Subcutaneous abdominal adipose tissue (tissue), 5 donors: Measurements from ENCODE around the gene OR13F1.

Source experiments
- H3K27ac ChIP-seq: one replicate; pipeline ENCODE4 v1.7.0; 2013; ENCODE audit warnings: low read depth, mild to moderate bottlenecking, inconsistent platforms, low read length, moderate library complexity
- H3K27me3 ChIP-seq, 5 donors: one replicate each; pipeline ENCODE4 v1.7.0; 2013; ENCODE audit warnings: low read length in 5 of 5, inconsistent platforms in 1 of 5; ENCODE audit not compliant: control insufficient read depth in 5 of 5, insufficient read depth in 4 of 5
- H3K36me3 ChIP-seq, 5 donors: one replicate each; pipeline ENCODE4 v1.7.0; 2013; ENCODE audit warnings: low read length in 5 of 5; ENCODE audit not compliant: control insufficient read depth in 5 of 5, insufficient read depth in 5 of 5
- H3K4me1 ChIP-seq, 5 donors: one replicate each; pipeline ENCODE4 v1.7.0; 2013; ENCODE audit warnings: low read length in 5 of 5, mild to moderate bottlenecking in 3 of 5, moderate library complexity in 1 of 5; ENCODE audit not compliant: control insufficient read depth in 5 of 5, insufficient read depth in 5 of 5
- H3K4me3 ChIP-seq, 5 donors: one replicate each; pipeline ENCODE4 v1.7.0; 2013; ENCODE audit warnings: low read length in 5 of 5, low read depth in 1 of 5
- H3K9ac ChIP-seq, 5 donors: one replicate each; pipeline ENCODE4 v1.7.0; 2013; ENCODE audit warnings: low read length in 5 of 5, mild to moderate bottlenecking in 4 of 5, moderate library complexity in 3 of 5
- H3K9me3 ChIP-seq, 5 donors: one replicate each; pipeline ENCODE4 v1.7.0; 2013; ENCODE audit warnings: low read length in 5 of 5; ENCODE audit not compliant: control insufficient read depth in 5 of 5
- donor health status: healthy.
- donor health status: healthy.
- donor health status: healthy.
- donor health status: healthy.
- donor health status: healthy.

The OR13F1 gene, protein sequence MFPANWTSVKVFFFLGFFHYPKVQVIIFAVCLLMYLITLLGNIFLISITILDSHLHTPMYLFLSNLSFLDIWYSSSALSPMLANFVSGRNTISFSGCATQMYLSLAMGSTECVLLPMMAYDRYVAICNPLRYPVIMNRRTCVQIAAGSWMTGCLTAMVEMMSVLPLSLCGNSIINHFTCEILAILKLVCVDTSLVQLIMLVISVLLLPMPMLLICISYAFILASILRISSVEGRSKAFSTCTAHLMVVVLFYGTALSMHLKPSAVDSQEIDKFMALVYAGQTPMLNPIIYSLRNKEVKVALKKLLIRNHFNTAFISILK

DNA sequence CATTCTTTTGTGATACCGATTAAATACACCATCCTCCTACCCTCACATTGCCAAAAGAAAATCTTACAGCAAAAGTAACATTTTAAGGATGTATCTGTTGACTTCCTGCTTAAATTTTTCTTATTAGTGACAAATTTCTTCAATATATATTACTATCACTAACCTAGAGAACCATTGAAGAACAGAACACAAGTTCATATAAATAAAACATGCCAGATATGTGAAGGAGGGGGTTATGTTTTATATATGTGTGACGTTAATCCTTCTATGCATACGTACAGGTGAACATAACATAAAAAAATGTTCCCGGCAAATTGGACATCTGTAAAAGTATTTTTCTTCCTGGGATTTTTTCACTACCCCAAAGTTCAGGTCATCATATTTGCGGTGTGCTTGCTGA is at the start of gene OR13F1:
OR13F1 (plus strand) TSS at position 301 of the 400 bp plus-strand sequence; CDS start at position 301, 0 bp downstream.
- no peak within 1 kb of the TSS for H3K27ac ChIP-seq
- no peak within 1 kb of the TSS for H3K9ac ChIP-seq
- H3K4me3 ChIP-seq = no peak within 1 kb of the TSS
- no peaks in the 10 kb centered on the region for H3K9me3 ChIP-seq
- H3K4me1 ChIP-seq = no peaks in the 10 kb centered on the region
- H3K27me3 ChIP-seq = no peaks in the 10 kb centered on the region
- H3K36me3 ChIP-seq = no peaks in the 10 kb centered on the region

DNA sequence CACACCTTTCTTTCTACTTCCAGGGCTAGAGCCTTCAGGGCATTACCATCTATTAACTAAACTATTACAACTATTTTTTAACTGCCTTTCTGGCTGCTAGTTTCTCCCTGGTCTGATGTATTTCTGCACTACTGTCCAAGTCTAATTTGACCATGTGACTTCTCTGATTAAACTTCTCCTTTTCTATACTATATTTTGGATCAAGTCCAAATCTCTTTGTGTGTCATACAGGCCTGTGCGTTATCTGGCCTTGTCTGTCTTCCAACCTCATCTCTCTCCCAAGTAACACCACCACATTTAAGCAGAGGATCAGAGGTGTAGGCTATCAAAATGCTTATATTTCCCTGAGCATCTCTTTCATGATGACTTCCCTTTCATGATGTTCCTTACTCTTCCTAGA is 47.2 kb upstream of the OR13F1 start:
- H3K4me3 ChIP-seq = no peak overlapping the region
- H3K9ac ChIP-seq = no peak overlapping the region
- no peaks in the 10 kb centered on the region for H3K4me1 ChIP-seq
- no peaks in the 10 kb centered on the region for H3K36me3 ChIP-seq
- no peaks in the 10 kb centered on the region for H3K27me3 ChIP-seq
- no peaks in the 10 kb centered on the region for H3K9me3 ChIP-seq
- H3K27ac ChIP-seq = no peak overlapping the region

DNA sequence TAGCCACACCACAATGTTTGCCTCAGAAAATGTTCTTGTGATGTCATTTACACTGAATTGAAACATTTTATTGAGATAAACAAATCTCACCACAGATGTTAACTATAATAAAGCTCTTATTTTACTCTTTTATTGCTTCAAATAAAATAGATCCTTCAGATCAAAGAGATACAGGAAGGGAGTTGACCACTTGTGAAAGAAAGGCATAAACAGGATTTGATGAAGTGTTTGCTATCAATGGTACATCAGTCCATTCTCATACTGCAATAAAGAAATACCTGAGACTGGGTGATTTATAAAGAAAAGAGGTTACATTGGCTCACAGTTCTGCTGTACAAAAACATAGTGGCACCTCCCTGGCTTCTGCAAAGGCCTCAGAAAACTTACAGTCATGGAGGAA is 40.2 kb upstream of the OR13F1 start:
- peaks cover 0 to 14% (median 5%) of the 10 kb centered on the region in 5 donors for H3K9me3 ChIP-seq
- H3K36me3 ChIP-seq = no peaks in the 10 kb centered on the region
- no peak overlapping the region for H3K9ac ChIP-seq
- no peaks in the 10 kb centered on the region for H3K27me3 ChIP-seq
- H3K4me3 ChIP-seq = no peak overlapping the region
- no peak overlapping the region for H3K27ac ChIP-seq
- no peaks in the 10 kb centered on the region for H3K4me1 ChIP-seq

DNA sequence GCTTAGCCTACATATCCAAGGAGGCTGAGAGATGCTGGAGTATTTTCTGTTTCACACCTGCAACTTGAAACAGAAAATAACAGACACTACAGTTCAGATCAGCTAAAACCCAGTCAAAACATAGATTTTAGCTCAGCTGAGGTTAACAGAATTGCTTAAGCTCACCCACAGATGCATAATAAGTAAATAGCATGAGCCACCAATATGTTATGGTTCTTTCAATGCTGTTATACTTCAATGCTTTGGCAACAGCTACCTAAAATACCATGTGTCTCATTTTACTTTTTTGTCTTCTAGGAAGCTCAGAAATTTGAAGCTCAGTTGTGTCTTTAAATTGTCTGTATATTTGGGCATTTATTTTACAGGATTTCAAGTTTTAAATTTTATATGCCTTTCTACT is 35.8 kb upstream of the OR13F1 start:
- no peak overlapping the region for H3K27ac ChIP-seq
- no peak overlapping the region for H3K9ac ChIP-seq
- H3K4me3 ChIP-seq = no peak overlapping the region
- peaks cover 0 to 14% (median 5%) of the 10 kb centered on the region in 5 donors for H3K9me3 ChIP-seq
- H3K27me3 ChIP-seq = no peaks in the 10 kb centered on the region
- no peaks in the 10 kb centered on the region for H3K4me1 ChIP-seq
- H3K36me3 ChIP-seq = no peaks in the 10 kb centered on the region

DNA sequence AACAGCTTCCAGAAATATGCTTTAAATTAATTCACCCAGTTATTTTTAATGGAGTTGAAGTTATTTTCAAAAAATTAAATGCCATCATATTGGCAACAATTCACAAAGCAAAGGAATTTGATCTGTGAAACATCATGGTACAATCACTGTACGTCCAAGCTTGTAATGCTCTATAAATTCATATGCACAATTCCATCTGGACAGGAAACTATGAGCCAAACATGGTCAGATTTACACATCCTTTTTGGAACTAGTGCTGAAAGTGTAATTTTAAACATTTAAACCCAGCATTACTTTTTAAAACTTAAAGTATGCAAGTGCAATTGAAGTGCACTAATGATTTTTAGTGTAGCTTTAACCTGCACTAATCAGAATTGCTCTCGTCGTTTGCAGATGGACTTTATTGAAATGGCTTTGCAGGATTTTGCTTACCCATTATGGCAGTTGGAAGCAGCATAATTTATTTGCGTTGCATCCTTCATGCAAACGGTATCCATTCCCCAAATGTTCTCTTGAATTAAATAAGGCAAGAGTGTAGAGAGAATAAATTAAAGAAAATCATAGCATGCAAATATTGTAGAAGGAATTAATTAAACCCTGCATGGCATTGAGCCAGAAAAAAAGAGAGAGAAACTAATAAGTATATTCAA is 21.0 kb upstream of the OR13F1 start:
- H3K4me3 ChIP-seq = no peak overlapping the region
- H3K27ac ChIP-seq = no peak overlapping the region
- no peaks in the 10 kb centered on the region for H3K4me1 ChIP-seq
- H3K9ac ChIP-seq = no peak overlapping the region
- H3K36me3 ChIP-seq = no peaks in the 10 kb centered on the region
- H3K9me3 ChIP-seq = no peaks in the 10 kb centered on the region
- H3K27me3 ChIP-seq = no peaks in the 10 kb centered on the region

DNA sequence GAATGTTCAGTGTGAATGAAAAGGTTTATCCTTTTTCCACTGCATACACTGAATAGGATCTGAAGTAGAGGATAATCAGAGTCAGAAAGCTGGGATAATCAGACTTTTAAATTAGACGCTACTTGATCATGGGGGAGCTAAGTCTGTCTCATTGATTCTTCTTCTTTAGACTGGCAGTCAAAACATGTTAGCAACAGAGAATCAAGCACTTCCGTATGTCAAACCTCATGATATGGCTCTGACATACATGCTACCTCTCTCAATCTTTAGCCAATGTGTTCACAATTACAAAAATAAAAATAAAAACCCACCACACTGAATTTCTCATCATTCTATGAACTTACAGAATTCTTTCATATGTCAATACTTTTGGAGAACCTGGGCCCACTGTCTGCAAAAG is 19.0 kb upstream of the OR13F1 start:
- no peak overlapping the region for H3K9ac ChIP-seq
- H3K4me3 ChIP-seq = no peak overlapping the region
- H3K4me1 ChIP-seq = no peaks in the 10 kb centered on the region
- no peaks in the 10 kb centered on the region for H3K27me3 ChIP-seq
- H3K27ac ChIP-seq = no peak overlapping the region
- no peaks in the 10 kb centered on the region for H3K36me3 ChIP-seq
- no peaks in the 10 kb centered on the region for H3K9me3 ChIP-seq

DNA sequence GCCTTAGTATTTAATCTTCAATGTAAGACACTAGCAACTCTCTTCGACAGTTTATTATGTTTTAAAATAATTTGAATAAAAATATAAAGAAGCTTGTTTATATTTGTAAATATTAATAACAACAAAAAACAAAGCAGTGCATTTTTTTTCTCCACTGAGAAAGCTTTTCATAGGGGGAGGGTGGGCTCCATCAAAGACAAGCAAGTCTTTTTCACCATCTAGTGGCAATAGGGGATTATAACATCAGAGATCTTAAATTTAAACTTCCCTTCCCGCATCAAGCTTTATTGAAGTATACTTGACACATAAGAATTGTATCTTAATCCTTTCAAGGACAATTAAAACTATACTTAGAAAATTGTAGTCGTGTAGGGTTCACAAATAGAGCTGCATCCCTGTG is 9.3 kb upstream of the OR13F1 start:
- Histone ChIP-seq H3K27me3 (no peaks in the 10 kb centered on the region), H3K27ac (no peak overlapping the region), H3K4me1 (no peaks in the 10 kb centered on the region), H3K4me3 (no peak overlapping the region), H3K9me3 (no peaks in the 10 kb centered on the region), H3K36me3 (no peaks in the 10 kb centered on the region), H3K9ac (no peak overlapping the region)

DNA sequence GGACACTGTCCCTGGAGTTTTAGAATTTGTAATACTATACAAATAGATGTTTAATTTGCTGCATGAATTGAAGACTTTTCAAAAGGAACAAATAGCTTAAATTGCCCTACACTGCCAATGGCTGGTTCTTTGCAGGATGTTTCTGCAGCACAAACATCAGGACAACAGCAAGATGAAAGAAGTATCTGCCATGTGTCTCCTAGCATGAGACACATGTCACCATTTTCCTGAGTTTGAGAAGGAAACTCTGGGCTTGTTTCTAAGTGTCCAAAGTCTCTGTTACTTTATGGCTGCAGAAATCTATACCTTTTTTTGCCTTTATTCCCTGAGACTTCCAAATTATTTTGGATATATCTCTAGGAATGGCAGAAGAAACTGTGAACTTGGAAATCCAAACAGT is 623 bp upstream of the OR13F1 start:
- Histone ChIP-seq H3K9ac (no peak overlapping the region), H3K36me3 (no peaks in the 10 kb centered on the region), H3K27me3 (no peaks in the 10 kb centered on the region), H3K4me3 (no peak overlapping the region), H3K4me1 (no peaks in the 10 kb centered on the region), H3K27ac (no peak overlapping the region), H3K9me3 (no peaks in the 10 kb centered on the region)

DNA sequence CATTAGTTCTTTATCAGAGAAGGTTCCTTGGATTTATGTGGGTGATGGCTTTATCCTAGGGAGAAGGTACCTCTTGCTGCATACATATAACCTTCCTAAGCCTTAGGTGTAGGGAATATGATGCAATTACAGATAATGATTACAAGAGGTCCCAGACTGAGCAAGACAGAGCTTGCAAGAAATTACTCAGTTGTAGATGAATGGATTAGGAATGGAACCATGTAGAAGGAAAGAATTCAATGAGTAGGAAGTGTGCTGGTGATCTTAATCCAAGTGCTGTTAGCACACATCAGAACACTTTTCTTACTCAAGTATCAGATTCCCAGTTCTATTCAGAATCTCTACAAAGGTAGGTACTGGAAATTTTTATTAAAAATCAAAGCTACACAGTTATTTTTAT is 2.5 kb downstream of the OR13F1 start:
- H3K27me3 ChIP-seq = no peaks in the 10 kb centered on the region
- H3K9me3 ChIP-seq = no peaks in the 10 kb centered on the region

DNA sequence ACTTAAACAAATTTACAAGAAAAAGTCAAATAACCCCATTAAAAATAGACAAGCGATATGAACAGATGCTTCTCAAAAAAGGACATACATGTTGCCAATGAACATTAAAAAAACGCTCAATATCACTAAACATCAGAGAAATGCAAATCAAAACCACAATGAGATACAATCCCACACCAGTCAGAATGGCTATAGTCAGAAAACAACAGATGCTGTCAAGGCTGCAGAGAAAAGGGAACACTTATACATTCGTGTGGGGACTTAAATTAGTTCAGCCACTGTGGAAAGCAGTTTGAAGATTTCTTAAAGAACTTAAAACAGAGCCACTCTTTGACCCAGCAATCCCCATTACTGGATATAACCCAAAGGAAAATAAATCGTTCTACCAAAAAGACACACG is 10.8 kb downstream of the OR13F1 start:
- Histone ChIP-seq H3K9me3 (no peaks in the 10 kb centered on the region), H3K27ac (no peak overlapping the region), H3K36me3 (no peaks in the 10 kb centered on the region), H3K4me1 (no peaks in the 10 kb centered on the region), H3K27me3 (no peaks in the 10 kb centered on the region), H3K9ac (no peak overlapping the region), H3K4me3 (no peak overlapping the region)

More for the DNA sequence above, 2.5 kb downstream of the OR13F1 start:
- H3K4me1 ChIP-seq = no peaks in the 10 kb centered on the region
- no peak overlapping the region for H3K27ac ChIP-seq
- no peak overlapping the region for H3K4me3 ChIP-seq
- H3K36me3 ChIP-seq = no peaks in the 10 kb centered on the region
- no peak overlapping the region for H3K9ac ChIP-seq
